HG02852 (cell line): Measurements from ENCODE around the gene MRC2.

Experiments used
- ATAC-seq: cut with Tn5 transposase; IDR thresholded peaks from one replicate; pipeline ENCODE4 v1.9.1; 2021; ENCODE audit warnings: mild to moderate bottlenecking, moderate library complexity; ENCODE audit not compliant: unreplicated experiment

Gene MRC2

GRCh38 chr17:62714016-62714777 is 86.7 kb downstream of the MRC2 start:
- no peak for ATAC-seq

GRCh38 chr17:62715882-62716390 is 88.5 kb downstream of the MRC2 start:
- no peak for ATAC-seq

- ATAC-seq: no peak
Observed at GRCh38 chr17:62716834-62717588, 89.5 kb downstream of the MRC2 start.

GRCh38 chr17:62717589-62717855 is 90.1 kb downstream of the MRC2 start:
- ATAC-seq: no peak

- ATAC-seq: no peak
Observed at GRCh38 chr17:62717889-62718288, 90.4 kb downstream of the MRC2 start.

GRCh38 chr17:62718429-62718828 is 91.0 kb downstream of the MRC2 start:
- no peak for ATAC-seq

- no peak for ATAC-seq
Observed at GRCh38 chr17:62719586-62719985, 92.1 kb downstream of the MRC2 start.

- ATAC-seq: no peak
Observed at GRCh38 chr17:62720126-62720850, 92.8 kb downstream of the MRC2 start.

GRCh38 chr17:62722625-62723024 is 95.2 kb downstream of the MRC2 start:
- no peak for ATAC-seq

GRCh38 chr17:62723842-62724241 is 96.4 kb downstream of the MRC2 start:
- ATAC-seq: no peak

- peak; percentile 95 for ATAC-seq
Observed at GRCh38 chr17:62724398-62725146, 97.1 kb downstream of the MRC2 start.

- ATAC-seq: no peak
Observed at GRCh38 chr17:62725791-62726249, 98.3 kb downstream of the MRC2 start.

GRCh38 chr17:62727916-62728672 is 100.6 kb downstream of the MRC2 start:
- ATAC-seq: no peak

GRCh38 chr17:62732125-62732524 is 104.7 kb downstream of the MRC2 start:
- no peak for ATAC-seq

- no peak for ATAC-seq
Observed at GRCh38 chr17:62735044-62735651, 107.7 kb downstream of the MRC2 start.

- ATAC-seq: peak; percentile 51
Observed at GRCh38 chr17:62737513-62737912, 110.0 kb downstream of the MRC2 start.

GRCh38 chr17:62738281-62738680 is 110.8 kb downstream of the MRC2 start:
- no peak for ATAC-seq

- no peak for ATAC-seq
Observed at GRCh38 chr17:62739645-62740388, 112.3 kb downstream of the MRC2 start.

- ATAC-seq: peak; percentile 67
Observed at GRCh38 chr17:62741290-62741689, 113.8 kb downstream of the MRC2 start.
